GM19463 (cell line): ENCODE measurements around the gene RAF1.
A peak's percentile ranks its signal among the peaks of the same experiment; 100 is the strongest.

ENCODE experiments used
- ATAC-seq: cut with Tn5 transposase; IDR thresholded peaks from one replicate; pipeline ENCODE4 v1.9.1; 2021; ENCODE audit warnings: mild to moderate bottlenecking, moderate library complexity; ENCODE audit not compliant: unreplicated experiment

The RAF1 gene

GRCh38 chr3:12593473-12593872, 70.4 kb downstream of the RAF1 start:
- ATAC-seq, result no peak

- no peak for ATAC-seq
These were observed 71.8 kb downstream of the RAF1 start for GRCh38 chr3:12591997-12592715.

- ATAC-seq, result no peak
These were observed 72.5 kb downstream of the RAF1 start for GRCh38 chr3:12591456-12591855.

GRCh38 chr3:12590096-12590495, 73.8 kb downstream of the RAF1 start:
- no peak for ATAC-seq

- no peak for ATAC-seq
These were observed 75.6 kb downstream of the RAF1 start for GRCh38 chr3:12588039-12589009.

- no peak for ATAC-seq
These were observed 77.5 kb downstream of the RAF1 start for GRCh38 chr3:12586403-12586802.

- peak; percentile 63 for ATAC-seq
These were observed 77.9 kb downstream of the RAF1 start for GRCh38 chr3:12585970-12586369.

- no peak for ATAC-seq
These were observed 78.7 kb downstream of the RAF1 start for GRCh38 chr3:12585181-12585580.

GRCh38 chr3:12584083-12584482, 79.8 kb downstream of the RAF1 start:
- no peak for ATAC-seq

GRCh38 chr3:12583280-12583679, 80.6 kb downstream of the RAF1 start:
- ATAC-seq, result no peak

GRCh38 chr3:12582730-12583129, 81.2 kb downstream of the RAF1 start:
- no peak for ATAC-seq

- no peak for ATAC-seq
These were observed 84.0 kb downstream of the RAF1 start for GRCh38 chr3:12579905-12580304.

- ATAC-seq, result no peak
These were observed 84.5 kb downstream of the RAF1 start for GRCh38 chr3:12579456-12579855.

- no peak for ATAC-seq
These were observed 85.2 kb downstream of the RAF1 start for GRCh38 chr3:12578742-12579141.

GRCh38 chr3:12577379-12577778, 86.5 kb downstream of the RAF1 start:
- ATAC-seq, result no peak

GRCh38 chr3:12574661-12575060, 89.3 kb downstream of the RAF1 start:
- ATAC-seq, result no peak

GRCh38 chr3:12574131-12574530, 89.8 kb downstream of the RAF1 start:
- no peak for ATAC-seq

- ATAC-seq, result no peak
These were observed 91.9 kb downstream of the RAF1 start for GRCh38 chr3:12571986-12572385.

GRCh38 chr3:12569836-12570235, 94.1 kb downstream of the RAF1 start:
- ATAC-seq, result no peak

GRCh38 chr3:12568747-12569146, 95.2 kb downstream of the RAF1 start:
- ATAC-seq, result no peak

GRCh38 chr3:12566976-12567375, 96.9 kb downstream of the RAF1 start:
- ATAC-seq, result no peak

GRCh38 chr3:12562451-12562850, 101.5 kb downstream of the RAF1 start:
- no peak for ATAC-seq
